Measurements from ENCODE around the gene KSR1. TPM values are rescaled to one million over a fixed set of nuclear protein-coding genes. Genes with fewer than 3 reads are reported as not detected.

The KSR1 gene
- total and polyA plus RNA-seq, 2 of the 8 experiments (the other 6 are each of a cell fraction or from before 2014, with no cell fraction given), result 14.1 to 34.7 TPM

DNA sequence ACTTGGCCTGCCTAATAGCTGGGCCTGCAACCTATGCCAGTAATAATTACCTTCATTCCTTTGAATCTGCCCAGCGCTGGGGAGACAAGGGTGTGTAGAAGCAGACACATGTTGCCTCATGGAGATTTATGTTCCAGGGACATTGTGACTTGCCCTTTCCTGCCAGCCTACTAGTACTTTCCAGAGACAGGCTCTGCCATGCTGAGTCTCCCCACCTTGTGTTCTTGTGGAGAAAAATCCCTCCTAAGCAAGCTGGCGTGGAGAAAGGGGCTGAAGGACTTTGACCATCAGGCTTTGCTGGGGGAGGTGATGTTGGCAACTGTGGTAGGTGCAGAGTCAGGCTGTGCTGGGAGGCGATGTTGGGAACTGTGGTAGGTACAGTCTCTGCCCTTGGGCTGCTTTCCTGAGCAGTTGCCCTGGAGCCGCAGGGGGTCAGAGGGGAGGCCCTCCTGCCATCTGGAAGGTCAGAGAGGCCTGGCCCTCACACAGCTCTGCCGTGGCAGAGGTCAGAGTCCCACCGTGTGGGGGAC lies 4.0 kb downstream of the KSR1 start:
- Histone ChIP-seq H4K20me1 (replicated peaks in 1 of 2; ENCODE audit: control insufficient read depth in 1 of 2, insufficient read depth in 2 of 2, low read length in 2 of 2) (peaks cover 10 to 29% of the 10 kb centered on the region in 2 experiments), H3K9ac (replicated peaks in 1 of 4; ENCODE audit: extremely low read depth in 1 of 4, low read depth in 3 of 4, low read length in 3 of 4) (no peak overlapping the region), H4K91ac (replicated peaks; ENCODE audit: insufficient read length, low read length) (no peak overlapping the region), H3K79me2 (ENCODE audit: control insufficient read depth in 1 of 2, insufficient read depth in 2 of 2, low read length in 2 of 2) (peaks cover 3 to 77% of the 10 kb centered on the region in 2 experiments; a peak in 3 of 4 replicates), H3K23ac (ENCODE audit: insufficient read length) (no peak overlapping the region), H4K5ac (ENCODE audit: insufficient read length, low read depth, low read length) (no peak overlapping the region), H2BK12ac (ENCODE audit: low read depth, low read length) (peak overlapping the region; percentile 77; the same call in 1 of the 2 replicates), H3K4me1 (replicated peaks in 1 of 4; ENCODE audit: control insufficient read depth in 3 of 4, insufficient read depth in 4 of 4, low read length in 3 of 4) (peaks cover 5 to 29% (median 11%) of the 10 kb centered on the region in 4 experiments), H2BK15ac (ENCODE audit: low read length) (0 out of 2 replicates have a peak overlapping the region, but pooled peaks have one; percentile 50), H3K14ac (ENCODE audit: insufficient read length) (no peak overlapping the region), H2BK20ac (ENCODE audit: low read length) (no peak overlapping the region), H3K36me3 (ENCODE audit: control insufficient read depth in 2 of 4, insufficient read depth in 4 of 4, low read length in 3 of 4) (no peaks in the 10 kb centered on the region), H4K8ac (ENCODE audit: extremely low read depth, insufficient read depth, low read length) (no peak overlapping the region), H3K4me3 (ENCODE audit: extremely low read depth in 1 of 4, insufficient read depth in 2 of 4, low read depth in 3 of 4, low read length in 4 of 4) (no peak overlapping the region), H3K4me2 (ENCODE audit: insufficient read depth in 1 of 2, low read depth in 2 of 2, low read length in 2 of 2) (no peak overlapping the region), H2AK5ac (ENCODE audit: low read depth, low read length) (peak overlapping the region; percentile 83; the same call in 1 of the 2 replicates), H3K27me3 (replicated peaks in 1 of 4; ENCODE audit: control insufficient read depth in 3 of 4, extremely low read depth in 1 of 4, insufficient read depth in 3 of 4, low read length in 3 of 4) (peaks cover 0 to 9% (median 5%) of the 10 kb centered on the region in 4 experiments; a peak in 4 of 7 replicates), H3K9me3 (ENCODE audit: insufficient read depth in 2 of 2, low read depth in 1 of 2, low read length in 1 of 2) (no peaks in the 10 kb centered on the region), H2BK5ac (ENCODE audit: low read depth, low read length) (peak overlapping the region; percentile 57), H3K4ac (replicated peaks; ENCODE audit: insufficient read length, low read depth, low read length) (no peak overlapping the region), H2AFZ (ENCODE audit: low read length) (no peak overlapping the region), H3K79me1 (ENCODE audit: low read depth, low read length) (peaks cover 16% of the 10 kb centered on the region), H2BK120ac (replicated peaks; ENCODE audit: low read depth, low read length) (no peak overlapping the region), H3K27ac (ENCODE audit: low read depth, low read length) (no peak overlapping the region), H3K56ac (replicated peaks; ENCODE audit: insufficient read length, low read depth, low read length) (no peak overlapping the region), H3K18ac (ENCODE audit: extremely low read depth, low read length) (no peak overlapping the region), H3K23me2 (ENCODE audit: low read depth, low read length) (peaks cover 13% of the 10 kb centered on the region; the same call in 1 of the 2 replicates)
- 71% methylated on average over 6 of the region's 6 CpGs; no CpG with 5 or more reads in 1 of the 2 experiments for WGBS, 2 experiments (ENCODE audit: extremely low coverage in 1 of 2, insufficient coverage in 1 of 2, insufficient read length in 1 of 2, insufficient replicate concordance in 2 of 2, low coverage in 1 of 2, low lambda C conversion rate in 2 of 2, missing lambda C conversion rate in 1 of 2)
- POLR2A ChIA-PET (ENCODE audit: partially characterized antibody), result interaction anchor here (0.9 kb wide), 1 partner anchor 12 kb away, joined by 3 read pairs; no protein-coding TSS in a partner anchor
- CTCF ChIA-PET (ENCODE audit: partially characterized antibody), result interaction anchor here (0.7 to 17.4 kb wide), 8 partner anchors 10 to 190 kb away, joined by 3 to 209 read pairs (median 4); no protein-coding TSS in a partner anchor
- DNase-seq (ENCODE audit: low read depth in 1 of 2, low spot score in 2 of 2), result no peak
- no peak for FAIRE-seq
- TF ChIP-seq, protein P1, sequence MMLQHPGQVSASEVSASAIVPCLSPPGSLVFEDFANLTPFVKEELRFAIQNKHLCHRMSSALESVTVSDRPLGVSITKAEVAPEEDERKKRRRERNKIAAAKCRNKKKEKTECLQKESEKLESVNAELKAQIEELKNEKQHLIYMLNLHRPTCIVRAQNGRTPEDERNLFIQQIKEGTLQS (IDR thresholded peaks at IDR 0.05; ENCODE audit: insufficient read depth, low read depth, low read length), result no peak
- TF ChIP-seq CBX5 (IDR thresholded peaks at IDR 0.05; ENCODE audit: low read depth, low read length), result no peak
- no peak for TF ChIP-seq CBX8 (IDR thresholded peaks at IDR 0.05; ENCODE audit: borderline replicate concordance, low read depth, low read length)
- TF ChIP-seq POLR2A (IDR thresholded peaks at IDR 0.05; ENCODE audit: control extremely low read depth in 1 of 2, low read depth in 2 of 2, low read length in 2 of 2), result no peak
- no peak for TF ChIP-seq SP2 (IDR thresholded peaks at IDR 0.05; ENCODE audit: low read length)
- TF ChIP-seq, protein P2, sequence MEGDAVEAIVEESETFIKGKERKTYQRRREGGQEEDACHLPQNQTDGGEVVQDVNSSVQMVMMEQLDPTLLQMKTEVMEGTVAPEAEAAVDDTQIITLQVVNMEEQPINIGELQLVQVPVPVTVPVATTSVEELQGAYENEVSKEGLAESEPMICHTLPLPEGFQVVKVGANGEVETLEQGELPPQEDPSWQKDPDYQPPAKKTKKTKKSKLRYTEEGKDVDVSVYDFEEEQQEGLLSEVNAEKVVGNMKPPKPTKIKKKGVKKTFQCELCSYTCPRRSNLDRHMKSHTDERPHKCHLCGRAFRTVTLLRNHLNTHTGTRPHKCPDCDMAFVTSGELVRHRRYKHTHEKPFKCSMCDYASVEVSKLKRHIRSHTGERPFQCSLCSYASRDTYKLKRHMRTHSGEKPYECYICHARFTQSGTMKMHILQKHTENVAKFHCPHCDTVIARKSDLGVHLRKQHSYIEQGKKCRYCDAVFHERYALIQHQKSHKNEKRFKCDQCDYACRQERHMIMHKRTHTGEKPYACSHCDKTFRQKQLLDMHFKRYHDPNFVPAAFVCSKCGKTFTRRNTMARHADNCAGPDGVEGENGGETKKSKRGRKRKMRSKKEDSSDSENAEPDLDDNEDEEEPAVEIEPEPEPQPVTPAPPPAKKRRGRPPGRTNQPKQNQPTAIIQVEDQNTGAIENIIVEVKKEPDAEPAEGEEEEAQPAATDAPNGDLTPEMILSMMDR (IDR thresholded peaks at IDR 0.05; ENCODE audit: control extremely low read depth in 1 of 3, insufficient read depth in 1 of 3, low read depth in 1 of 3, low read length in 3 of 3), result no peak
- no peak for TF ChIP-seq CTBP2 (IDR thresholded peaks at IDR 0.05; ENCODE audit: borderline replicate concordance, insufficient read depth, insufficient read length, low read length)
- no peak for TF ChIP-seq USF2 (IDR thresholded peaks at IDR 0.05; ENCODE audit: low read length)

Data from H1 (cell line).